Activated CD4-positive, alpha-beta T cell treated with anti-CD3 and anti-CD28 coated beads, Interleukin-2, amount 50 U/mL, for 24 hours (primary cell): ENCODE data around the gene TAF12.
"Not testable (repeated sequence)": the region's sequence is repeated elsewhere in the genome, so short reads cannot be mapped to it uniquely, and the experiment has no call there.

Experiments used
- DNase-seq, 2 donors: peaks; one replicate each; pipeline ENCODE4 v3.0.0-alpha.2; 2020; ENCODE audit warnings: low read depth in 1 of 2, low spot score in 1 of 2

TAF12 gene

DNA sequence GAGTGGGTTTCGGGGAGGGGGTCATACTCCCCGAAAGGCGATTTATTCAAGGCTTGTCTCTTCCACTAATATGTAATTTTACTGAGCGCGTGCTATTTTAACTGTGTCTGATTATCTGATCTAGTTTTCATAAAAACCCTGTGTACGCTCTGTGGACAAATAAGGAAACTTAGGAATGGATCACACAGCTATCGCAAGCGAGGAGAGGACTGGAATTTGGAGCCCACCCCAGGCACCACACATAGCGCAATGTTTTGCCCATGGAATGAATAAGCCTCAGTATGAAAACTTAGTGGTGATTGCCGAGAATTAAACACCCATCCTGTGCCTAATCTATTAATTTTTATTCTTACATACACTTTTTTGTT, 60.6 kb downstream of the TAF12 start:
- no peak for DNase-seq

GRCh38 chr1:28581531-28582247, 61.2 kb downstream of the TAF12 start:
- DNase-seq = peak; percentile 91 to 95

DNA sequence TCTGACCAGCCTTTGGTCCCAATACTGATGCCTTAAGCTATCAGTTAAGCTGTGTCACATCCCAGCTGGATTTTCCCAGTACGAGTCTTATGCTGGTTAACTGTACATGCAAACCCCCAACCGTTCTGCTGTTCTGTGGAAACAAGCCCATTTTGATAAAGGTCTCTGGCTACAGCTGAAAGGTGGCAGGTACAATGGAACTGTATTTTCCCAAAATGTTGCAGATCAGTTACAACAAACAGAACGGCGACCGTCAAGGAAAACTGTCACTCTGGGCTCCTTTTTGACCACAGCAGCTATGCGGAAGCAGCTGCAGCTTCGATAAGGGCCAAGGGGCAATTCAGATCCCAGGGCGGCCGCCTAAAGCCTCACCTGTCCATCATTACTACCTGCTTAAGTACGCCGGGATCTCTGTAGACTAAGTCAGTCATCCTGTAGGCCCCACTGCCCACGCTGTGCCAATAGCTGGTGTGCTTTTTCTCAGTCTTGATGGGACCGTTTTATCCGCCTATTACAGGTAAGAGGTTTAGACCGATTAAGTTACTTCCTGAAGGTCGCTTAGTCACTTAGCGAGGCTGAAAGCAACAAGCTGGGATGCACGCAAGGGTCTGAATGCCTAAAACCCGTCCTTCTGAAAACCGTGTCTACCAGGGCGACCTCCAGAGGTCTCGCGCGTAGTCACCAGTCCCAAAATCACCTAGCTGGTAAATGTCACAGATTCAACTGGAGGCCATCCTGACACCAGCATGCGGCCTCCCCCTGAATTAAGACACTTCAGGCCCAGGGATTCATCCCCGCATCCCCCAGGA, 61.9 kb downstream of the TAF12 start:
- peak; percentile 51 to 53 for DNase-seq

DNA sequence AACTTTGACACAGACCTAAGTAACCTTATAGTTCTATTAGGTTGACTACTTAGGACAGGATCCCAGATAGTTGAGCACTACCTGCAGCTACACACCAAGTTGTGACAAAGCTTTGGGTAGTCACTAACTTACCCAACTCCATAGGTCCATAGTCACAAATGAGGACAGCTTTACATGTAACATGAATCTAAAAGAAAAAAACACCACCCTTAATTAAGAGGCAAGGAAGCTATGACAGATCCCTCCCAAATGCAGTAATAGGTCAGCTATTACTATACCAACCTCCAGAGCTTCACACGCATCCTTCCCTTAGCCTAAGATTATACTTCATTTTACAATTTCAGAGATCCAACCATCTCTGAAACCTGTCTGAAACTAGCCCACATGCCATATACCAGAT, 63.5 kb downstream of the TAF12 start:
- no peak for DNase-seq

- no peak for DNase-seq
Observed at GRCh38 chr1:28578696-28579218, 64.1 kb downstream of the TAF12 start.

- no peak for DNase-seq
Observed at GRCh38 chr1:28577738-28578536, 64.9 kb downstream of the TAF12 start.

GRCh38 chr1:28577052-28577678, 65.7 kb downstream of the TAF12 start:
- peak; percentile 35 to 44 for DNase-seq

- no peak for DNase-seq
Observed at GRCh38 chr1:28573564-28573963, 69.3 kb downstream of the TAF12 start.

DNA sequence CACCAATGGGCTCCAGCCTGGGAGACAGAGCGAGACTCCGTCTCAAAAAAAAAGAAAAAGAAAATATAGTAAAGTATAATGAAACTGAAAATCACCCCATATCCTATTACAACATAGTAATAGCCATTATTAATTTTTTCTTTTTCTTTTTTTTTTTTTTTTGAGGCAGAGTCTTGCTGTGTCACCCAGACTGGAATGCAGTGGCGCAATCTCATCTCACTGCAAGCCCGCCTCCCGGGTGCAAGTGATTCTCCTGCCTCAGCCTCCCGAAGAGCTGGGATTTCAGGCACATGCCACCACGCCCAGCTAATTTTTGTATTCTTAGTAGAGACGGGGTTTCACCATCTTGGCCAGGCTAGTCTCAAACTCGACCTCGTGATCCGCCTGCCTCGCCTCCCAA, 70.0 kb downstream of the TAF12 start:
- DNase-seq = not testable (repeated sequence)

DNA sequence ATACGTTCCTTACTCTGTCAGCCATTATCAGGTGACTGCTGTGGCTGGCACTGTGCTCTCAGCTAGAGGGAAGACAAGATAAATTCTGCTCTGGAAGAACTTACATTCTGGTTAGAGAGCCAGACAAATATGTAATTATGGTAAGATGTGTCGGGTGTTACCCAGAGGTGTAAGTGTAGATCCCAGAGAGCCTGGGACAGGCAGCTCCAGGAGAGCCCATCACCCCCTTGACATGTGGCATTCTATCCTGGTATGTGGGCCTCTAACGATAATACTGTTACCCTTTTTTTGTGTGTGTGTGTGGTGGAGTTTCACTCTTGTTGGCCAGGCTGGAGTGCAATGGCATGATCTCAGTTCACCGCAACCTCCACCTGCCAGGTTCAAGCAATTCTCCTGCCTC, 71.0 kb downstream of the TAF12 start:
- DNase-seq = no peak

GRCh38 chr1:28566931-28567330, 75.9 kb downstream of the TAF12 start:
- DNase-seq = no peak

- no peak for DNase-seq
Observed at GRCh38 chr1:28565726-28566125, 77.1 kb downstream of the TAF12 start.

- no peak for DNase-seq
Observed at GRCh38 chr1:28565040-28565439, 77.8 kb downstream of the TAF12 start.

DNA sequence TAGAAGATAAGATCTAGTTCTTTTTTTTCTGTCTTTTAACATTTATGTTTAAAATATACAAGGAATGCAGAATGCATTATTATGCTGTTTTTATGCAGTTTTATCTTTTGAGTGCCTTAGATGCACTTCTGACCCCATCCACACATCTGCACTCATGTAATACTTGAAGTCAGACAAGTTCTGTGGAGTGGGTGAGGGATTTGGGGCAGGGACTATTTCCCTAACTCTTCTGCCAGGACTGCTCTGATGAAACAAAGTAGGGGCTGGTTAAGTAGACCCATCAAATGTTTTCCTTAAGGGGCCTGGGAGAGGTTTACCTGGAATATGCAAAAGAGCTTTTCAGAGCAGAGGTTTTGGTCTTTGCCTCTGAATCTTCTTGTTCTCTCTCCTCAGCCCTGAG, 78.6 kb downstream of the TAF12 start:
- DNase-seq = no peak

GRCh38 chr1:28560886-28561285, 82.0 kb downstream of the TAF12 start:
- DNase-seq = no peak
